Measurements from ENCODE around the gene SDHC. TPM values are rescaled to one million over a fixed set of nuclear protein-coding genes. Genes with fewer than 3 reads are reported as not detected.

Gene SDHC
- total and polyA plus RNA-seq, 2 of the 13 experiments (the other 11 are each of a cell fraction or from before 2014, with no cell fraction given): 27.1 to 229 TPM

DNA sequence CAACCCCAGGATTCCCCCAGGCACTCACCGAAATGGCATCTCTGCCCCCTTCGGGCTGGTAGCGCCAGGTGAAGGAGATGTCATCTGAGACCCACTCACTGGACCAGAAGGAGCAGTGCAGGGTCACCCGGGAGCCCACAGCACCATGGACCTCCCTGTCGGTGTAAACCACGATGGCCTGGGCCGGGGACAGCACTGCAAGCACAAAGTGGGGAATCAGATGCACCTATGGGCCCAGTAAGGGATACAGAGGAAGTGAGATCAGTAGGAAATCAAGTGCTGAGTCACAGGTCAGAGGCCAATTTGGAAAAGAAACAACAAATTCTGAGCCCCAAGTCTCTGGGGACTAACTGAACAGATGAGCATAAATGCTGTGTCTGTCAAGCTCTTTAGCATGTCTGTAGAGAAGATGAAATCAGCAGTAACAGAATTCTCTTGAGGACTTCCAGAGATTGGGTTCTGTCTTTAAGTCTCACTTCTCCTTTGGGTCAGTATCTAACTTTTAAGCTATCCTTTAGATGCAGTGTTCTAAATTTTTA, 6.9 kb upstream of the SDHC start (continued):
- TF ChIP-seq ZNF687 (CRISPR knock-in tag; IDR thresholded peaks at IDR 0.05) (peak; percentile 55), ZNF776 (CRISPR knock-in tag; IDR thresholded peaks at IDR 0.05) (no peak), MIER3 (CRISPR knock-in tag; IDR thresholded peaks at IDR 0.05; ENCODE audit: borderline replicate concordance) (no peak), ATM (IDR thresholded peaks at IDR 0.05; ENCODE audit: borderline replicate concordance) (no peak), ZNF205 (CRISPR knock-in tag; IDR thresholded peaks at IDR 0.05) (no peak), EED (CRISPR knock-in tag; IDR thresholded peaks at IDR 0.05) (no peak), ZNF780A (CRISPR knock-in tag; IDR thresholded peaks at IDR 0.05) (no peak), NR2F1 (CRISPR knock-in tag; IDR thresholded peaks at IDR 0.05) (peak in 1 of 2 experiments; percentile 61; a peak in 1 of 4 replicates), PAF1 (CRISPR knock-in tag; IDR thresholded peaks at IDR 0.05) (no peak), KLF12 (CRISPR knock-in tag; IDR thresholded peaks at IDR 0.05; ENCODE audit: borderline replicate concordance) (no peak), RFX1 (IDR thresholded peaks at IDR 0.05) (no peak), ETV6 (CRISPR knock-in tag; conservative IDR thresholded peaks at IDR 0.05) (no peak), NFE2L2 (IDR thresholded peaks at IDR 0.05; ENCODE audit: low read length) (peak; percentile 71; the same call in 1 of the 2 replicates), ZNF703 (CRISPR knock-in tag; IDR thresholded peaks at IDR 0.05; ENCODE audit: borderline replicate concordance) (no peak), ETV5 (CRISPR knock-in tag; IDR thresholded peaks at IDR 0.05; ENCODE audit: borderline replicate concordance) (0 out of 2 replicates have a peak, but pooled peaks have one; percentile 6), ZNF616 (CRISPR knock-in tag; IDR thresholded peaks at IDR 0.05; ENCODE audit: low read depth) (no peak), IRF2 (CRISPR knock-in tag; IDR thresholded peaks at IDR 0.05) (no peak), NFE2 (CRISPR knock-in tag; IDR thresholded peaks at IDR 0.05) (peak; percentile 66; the same call in 1 of the 2 replicates), ATF1 (CRISPR knock-in tag; IDR thresholded peaks at IDR 0.05) (no peak), NCOR1 (IDR thresholded peaks at IDR 0.05; ENCODE audit: borderline replicate concordance, low read length) (no peak), ZNF713 (CRISPR knock-in tag; IDR thresholded peaks at IDR 0.05) (no peak), RAD51 (IDR thresholded peaks at IDR 0.05; ENCODE audit: borderline replicate concordance) (no peak), NR2F6 (IDR thresholded peaks at IDR 0.05) (peak; percentile 52; the same call in 1 of the 2 replicates), NR2F6 (CRISPR knock-in tag; IDR thresholded peaks at IDR 0.05) (peak; percentile 80; the same call in 1 of the 2 replicates), FOSL2 (CRISPR knock-in tag; IDR thresholded peaks at IDR 0.05) (peak; percentile 80), GATAD1 (CRISPR knock-in tag; IDR thresholded peaks at IDR 0.05) (no peak), ZNF33B (CRISPR knock-in tag; IDR thresholded peaks at IDR 0.05) (no peak), ARHGAP35 (CRISPR knock-in tag; IDR thresholded peaks at IDR 0.05; ENCODE audit: borderline replicate concordance) (no peak), MEIS1 (CRISPR knock-in tag; IDR thresholded peaks at IDR 0.05; ENCODE audit: borderline replicate concordance) (no peak)
- TF ChIP-seq, protein P1, sequence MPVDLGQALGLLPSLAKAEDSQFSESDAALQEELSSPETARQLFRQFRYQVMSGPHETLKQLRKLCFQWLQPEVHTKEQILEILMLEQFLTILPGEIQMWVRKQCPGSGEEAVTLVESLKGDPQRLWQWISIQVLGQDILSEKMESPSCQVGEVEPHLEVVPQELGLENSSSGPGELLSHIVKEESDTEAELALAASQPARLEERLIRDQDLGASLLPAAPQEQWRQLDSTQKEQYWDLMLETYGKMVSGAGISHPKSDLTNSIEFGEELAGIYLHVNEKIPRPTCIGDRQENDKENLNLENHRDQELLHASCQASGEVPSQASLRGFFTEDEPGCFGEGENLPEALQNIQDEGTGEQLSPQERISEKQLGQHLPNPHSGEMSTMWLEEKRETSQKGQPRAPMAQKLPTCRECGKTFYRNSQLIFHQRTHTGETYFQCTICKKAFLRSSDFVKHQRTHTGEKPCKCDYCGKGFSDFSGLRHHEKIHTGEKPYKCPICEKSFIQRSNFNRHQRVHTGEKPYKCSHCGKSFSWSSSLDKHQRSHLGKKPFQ (CRISPR knock-in tag; IDR thresholded peaks at IDR 0.05; ENCODE audit: insufficient replicate concordance): no peak
